GM12878 (cell line): ENCODE data around the gene SHC1. TPM values are rescaled to one million over a fixed set of nuclear protein-coding genes. Genes with fewer than 3 reads are reported as not detected.
A peak's percentile ranks its signal among the peaks of the same experiment; 100 is the strongest.

Source experiments
- ATAC-seq: fragments of 200-7000 bp; cut with Tn5 transposase; 3 replicates; pipeline ENCODE4 v1.9.1; 2020; ENCODE audit warnings: mild to moderate bottlenecking, moderate library complexity
- BruUV-seq: library from RNA; stranded (reverse); fragments of 400-500 nt; replicated peaks from 2 replicates; lab custom pipeline; 2021; lab: Mats Ljungman, UMichigan
- CTCF ChIA-PET: fragments of 300-600 bp; sonication (Branson Sonifier 250); formaldehyde crosslinking; extraction: SDS; loops from one replicate; lab custom pipeline; 2021; ENCODE audit warnings: inconsistent platforms; lab: Yijun Ruan, JAX
- POLR2A ChIA-PET: fragments of 350-600 bp; formaldehyde crosslinking; extraction: SDS; loops from one replicate; lab custom pipeline; 2021; ENCODE audit warnings: inconsistent platforms; lab: Charles Lee
- RAD21 ChIA-PET: fragments of 300-600 bp; sonication (Branson Sonifier 250); formaldehyde crosslinking; loops from one replicate; lab custom pipeline; 2023; ENCODE audit warnings: antibody characterized with exemption; ENCODE audit not compliant: unreplicated experiment; lab: Charles Lee
- SMC1A ChIA-PET: fragments of 300-600 bp; sonication (Branson Sonifier 250); formaldehyde crosslinking; loops from one replicate; lab custom pipeline; 2023; ENCODE audit not compliant: unreplicated experiment, uncharacterized antibody; lab: Charles Lee
- DNase-seq: peaks from one replicate; pipeline ENCODE4 v3.0.0-alpha.2; 2011; ENCODE audit warnings: low read depth, low spot score
- FAIRE-seq: peaks from 3 replicates; lab custom pipeline; 2011; peaks lifted over from hg19 to GRCh38; lab: Jason Lieb, UNC
- H2AFZ ChIP-seq: 2 replicates; pipeline ENCODE4 v1.6.0; 2011; ENCODE audit warnings: low read depth, low read length, control low read depth; ENCODE audit not compliant: control insufficient read depth
- H3K27ac ChIP-seq: 2 replicates; pipeline ENCODE4 v1.5.1; 2011; ENCODE audit warnings: control low read depth; ENCODE audit not compliant: control insufficient read depth, insufficient read depth
- H3K27me3 ChIP-seq, 2 experiments: replicated peaks in 1 of 2; 2 replicates each; pipeline versions ENCODE4 v1.6.0 to v1.6.1; 2011; ENCODE audit warnings: low read length in 1 of 2; ENCODE audit not compliant: control insufficient read depth in 2 of 2, insufficient read depth in 2 of 2
- H3K36me3 ChIP-seq, 2 experiments: 2 replicates each; pipeline ENCODE4 v1.5.1; 2011; ENCODE audit warnings: low read length in 1 of 2; ENCODE audit not compliant: control insufficient read depth in 2 of 2, insufficient read depth in 2 of 2
- H3K4me1 ChIP-seq: 2 replicates; pipeline ENCODE4 v1.6.1; 2011; ENCODE audit warnings: mild to moderate bottlenecking, low read length, moderate library complexity, mixed read lengths; ENCODE audit not compliant: control insufficient read depth, insufficient read depth
- H3K4me2 ChIP-seq: 2 replicates; pipeline ENCODE4 v1.6.0; 2011; ENCODE audit warnings: control low read depth; ENCODE audit not compliant: control insufficient read depth, insufficient read depth
- H3K4me3 ChIP-seq: fragments of 200-600 bp; sonication (generic); 2 replicates; pipeline ENCODE4 v1.5.1; 2016
- H3K79me2 ChIP-seq: 2 replicates; pipeline ENCODE4 v1.6.0; 2011; ENCODE audit warnings: low read length; ENCODE audit not compliant: control insufficient read depth, insufficient read depth
- H3K9ac ChIP-seq: 2 replicates; pipeline ENCODE4 v1.8.0; 2011; ENCODE audit warnings: low read length, control low read depth, mixed read lengths; ENCODE audit not compliant: control insufficient read depth, insufficient read depth
- H3K9me3 ChIP-seq: replicated peaks from 3 replicates; pipeline ENCODE4 v1.5.1; 2011; ENCODE audit warnings: mild to moderate bottlenecking, low read length; ENCODE audit not compliant: control insufficient read depth, insufficient read depth
- H4K20me1 ChIP-seq: 2 replicates; pipeline ENCODE4 v1.6.0; 2011; ENCODE audit not compliant: control insufficient read depth, insufficient read depth
- BRCA1 ChIP-seq: IDR thresholded peaks from 2 replicates; pipeline ENCODE4 v1.6.1; 2011; ENCODE audit warnings: low read depth, low read length, improper control_type of control experiment
- ESRRA ChIP-seq: IDR thresholded peaks from 2 replicates; pipeline ENCODE4 v1.6.1; 2012; ENCODE audit warnings: mild to moderate bottlenecking, low read length, improper control_type of control experiment
- ETV6 ChIP-seq, 2 experiments: fragments of 450-650 bp in 1 of 2; IDR thresholded peaks in 1 of 2; conservative IDR thresholded peaks in 1 of 2; 2 replicates each; pipeline ENCODE4 v1.6.1; 2014; ENCODE audit warnings: antibody characterized with exemption in 1 of 2, borderline replicate concordance in 1 of 2, low read depth in 1 of 2, mild to moderate bottlenecking in 1 of 2, moderate library complexity in 1 of 2
- FOXM1 ChIP-seq: IDR thresholded peaks from 2 replicates; pipeline ENCODE4 v1.6.1; 2012; ENCODE audit warnings: low read depth, mild to moderate bottlenecking, inconsistent platforms, low read length, moderate library complexity
- IKZF1 ChIP-seq: fragments of 450-650 bp; conservative IDR thresholded peaks from 2 replicates; pipeline ENCODE4 v1.6.1; 2017; ENCODE audit warnings: antibody characterized with exemption, mild to moderate bottlenecking
- IRF5 ChIP-seq: fragments of 450-650 bp; IDR thresholded peaks from 2 replicates; pipeline ENCODE4 v1.6.1; 2017; ENCODE audit warnings: borderline replicate concordance
- MLLT1 ChIP-seq: fragments of 450-650 bp; IDR thresholded peaks from 2 replicates; pipeline ENCODE4 v1.6.1; 2016; ENCODE audit warnings: mild to moderate bottlenecking
- NFYA ChIP-seq: IDR thresholded peaks from 2 replicates; pipeline ENCODE4 v1.6.1; 2011; ENCODE audit warnings: low read depth, mild to moderate bottlenecking, low read length, improper control_type of control experiment, borderline replicate concordance
- NR2F1 ChIP-seq: fragments of 450-650 bp; conservative IDR thresholded peaks from 2 replicates; pipeline ENCODE4 v1.6.1; 2017; ENCODE audit warnings: mild to moderate bottlenecking
- NRF1 ChIP-seq: conservative IDR thresholded peaks from 2 replicates; pipeline ENCODE4 v1.6.1; 2011; ENCODE audit warnings: mild to moderate bottlenecking, low read depth, low read length, improper control_type of control experiment
- POLR2AphosphoS2 ChIP-seq: IDR thresholded peaks from 2 replicates; pipeline ENCODE4 v1.6.1; 2011; ENCODE audit warnings: low read depth, mild to moderate bottlenecking, low read length, improper control_type of control experiment, moderate library complexity
- RCOR1 ChIP-seq: conservative IDR thresholded peaks from 2 replicates; pipeline ENCODE4 v1.6.1; 2012; ENCODE audit warnings: low read depth, low read length, improper control_type of control experiment
- SIX5 ChIP-seq: IDR thresholded peaks from 2 replicates; pipeline ENCODE4 v1.6.1; 2011; ENCODE audit warnings: mild to moderate bottlenecking, low read depth, low read length, moderate library complexity; ENCODE audit not compliant: severe bottlenecking
- TCF12 ChIP-seq: IDR thresholded peaks from 2 replicates; pipeline ENCODE4 v1.6.1; 2011; ENCODE audit warnings: low read depth, mild to moderate bottlenecking, low read length
- TCF7 ChIP-seq: IDR thresholded peaks from 2 replicates; pipeline ENCODE4 v1.6.1; 2014; ENCODE audit warnings: antibody characterized with exemption, borderline replicate concordance
- YY1 ChIP-seq: IDR thresholded peaks from 2 replicates; pipeline ENCODE4 v1.6.1; 2011; ENCODE audit warnings: low read depth, mild to moderate bottlenecking, low read length
- ZNF384 ChIP-seq: IDR thresholded peaks from 2 replicates; pipeline ENCODE4 v1.6.1; 2012; ENCODE audit warnings: low read depth, mild to moderate bottlenecking, low read length, improper control_type of control experiment, borderline replicate concordance
- WGBS: methylation state at CpG from one replicate; pipeline ENCODE4 v1.1.6; 2016; ENCODE audit warnings: low lambda C conversion rate; ENCODE audit not compliant: insufficient replicate concordance, insufficient coverage; ENCODE audit errors: missing lambda C conversion rate; 5-methylcytosine and 5-hydroxymethylcytosine counted together
- in situ Hi-C: fragments of 300-500 bp; cut with MboI; formaldehyde crosslinking; loops from 9 replicates; pipeline ENCODE4 v1.14.3; 2018; ENCODE audit warnings: mixed read lengths
- intact Hi-C: fragments of 100-400 bp; cut with micrococcal nuclease; formaldehyde crosslinking; loops from one replicate; pipeline ENCODE4 v1.14.2; 2022; ENCODE audit not compliant: unreplicated experiment
- polyA plus RNA-seq, 11 experiments: library from polyadenylated mRNA; depleted of rRNA in 4 of 11; unstranded in 6 of 11; stranded (reverse) in 5 of 11; fragments of >200 nt; fragmentation: Nextera tagmentation in 4 of 11; fragmentation: Illumina TruSeq in 1 of 11; extraction: Ambion mirVana in 4 of 11; extraction: Trizol in 1 of 11; gene quantifications; 1 replicate in 1 of 11; 2 replicates in 10 of 11; pipeline versions ENCODE4 v1.2.1 to v1.2.3, GENCODE V29; 2011 to 2016; ENCODE audit warnings: inconsistent platforms in 2 of 11, missing spikeins in 2 of 11, low read depth in 1 of 11
- total RNA-seq, 4 experiments: library from RNA; depleted of rRNA in 3 of 4; stranded (reverse); fragments of >200 nt in 3 of 4; fragmentation: Illumina TruSeq in 1 of 4; extraction: Trizol in 1 of 4; gene quantifications; 2 replicates each; pipeline versions ENCODE4 v1.2.1 to v1.2.3, GENCODE V29; 2013 to 2021
- TF ChIP-seq, protein P1 (sequence below): fragments of 450-650 bp; IDR thresholded peaks from 2 replicates; pipeline ENCODE4 v1.6.1; 2016; ENCODE audit warnings: mild to moderate bottlenecking
- TF ChIP-seq, protein P2 (sequence below): fragments of 150-350 bp; IDR thresholded peaks from 2 replicates; pipeline ENCODE4 v1.6.1; 2014; ENCODE audit warnings: mild to moderate bottlenecking, low read depth, low read length

Gene SHC1
- total and polyA plus RNA-seq, 10 of the 15 experiments (the other 5 are each of a cell fraction or from before 2014, with no cell fraction given) = 2.6 to 49.3 (median 25.2) TPM

GRCh38 chr1:155006601-155007101, 36.1 kb upstream of the SHC1 start:
- FAIRE-seq = peak; percentile 38
- Histone ChIP-seq H3K4me2 (peak overlapping the region; percentile 32), H3K79me2 (peaks cover 61% of the 10 kb centered on the region), H3K9ac (peak overlapping the region; percentile 48; the same call in 1 of the 2 replicates), H3K4me3 (0 out of 2 replicates have a peak overlapping the region, but pooled peaks have one; percentile 15), H3K27me3 (no peaks in the 10 kb centered on the region), H4K20me1 (0 out of 2 replicates have a peak, but pooled peaks cover 3% of the 10 kb centered on the region), H3K4me1 (peaks cover 56% of the 10 kb centered on the region), H3K27ac (peak overlapping the region; percentile 67), H3K9me3 (no peaks in the 10 kb centered on the region), H2AFZ (no peak overlapping the region; the same call in 1 of the 2 replicates), H3K36me3 (peaks cover 0 to 5% of the 10 kb centered on the region in 2 experiments; a peak in 2 of 4 replicates)
- ChIA-PET CTCF (interaction anchor here (0.7 to 3.6 kb wide), 3 partner anchors 10 to 66 kb away, joined by 3 to 27 read pairs (median 3); no protein-coding TSS in a partner anchor), RAD21 (interaction anchor here (0.7 to 1.5 kb wide), 2 partner anchors 24 to 38 kb away, joined by 3 read pairs; partner anchors contain the start of gene FLAD1), POLR2A (interaction anchor here (1.0 to 1.7 kb wide), 5 partner anchors 10 to 70 kb away, joined by 3 to 5 read pairs (median 4); partner anchors contain the start of genes PMVK and SHC1), SMC1A (interaction anchor here (1.1 to 1.3 kb wide), 2 partner anchors 11 to 35 kb away, joined by 3 read pairs; no protein-coding TSS in a partner anchor)
- no TSS peak for BruUV-seq
- DNase-seq = no peak
- ATAC-seq = peak; percentile 31
- intact Hi-C loops = no loop called here
- in situ Hi-C loops = no loop called here
- 0% methylated on average over 2 of the region's 2 CpGs for WGBS
- TF ChIP-seq SIX5 (peak; percentile 99), YY1 (peak; percentile 71), FOXM1 (no peak), POLR2AphosphoS2 (no peak), TCF12 (no peak), RCOR1 (no peak), ESRRA (no peak), TCF7 (no peak), NRF1 (no peak), BRCA1 (no peak), ZNF384 (no peak), NFYA (no peak), MLLT1 (peak; percentile 42; the same call in 1 of the 2 replicates), ETV6 (conservative IDR thresholded peaks at IDR 0.05 in 1 of 2, IDR thresholded peaks at IDR 0.05 in 1 of 2; ENCODE audit: borderline replicate concordance in 1 of 2, low read depth in 1 of 2) (peak in 1 of 2 experiments; percentile 80; a peak in 2 of 4 replicates), NR2F1 (no peak), IRF5 (no peak), IKZF1 (peak; percentile 87)
- TF ChIP-seq, protein P1, sequence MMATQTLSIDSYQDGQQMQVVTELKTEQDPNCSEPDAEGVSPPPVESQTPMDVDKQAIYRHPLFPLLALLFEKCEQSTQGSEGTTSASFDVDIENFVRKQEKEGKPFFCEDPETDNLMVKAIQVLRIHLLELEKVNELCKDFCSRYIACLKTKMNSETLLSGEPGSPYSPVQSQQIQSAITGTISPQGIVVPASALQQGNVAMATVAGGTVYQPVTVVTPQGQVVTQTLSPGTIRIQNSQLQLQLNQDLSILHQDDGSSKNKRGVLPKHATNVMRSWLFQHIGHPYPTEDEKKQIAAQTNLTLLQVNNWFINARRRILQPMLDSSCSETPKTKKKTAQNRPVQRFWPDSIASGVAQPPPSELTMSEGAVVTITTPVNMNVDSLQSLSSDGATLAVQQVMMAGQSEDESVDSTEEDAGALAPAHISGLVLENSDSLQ = no peak
- TF ChIP-seq, protein P2, sequence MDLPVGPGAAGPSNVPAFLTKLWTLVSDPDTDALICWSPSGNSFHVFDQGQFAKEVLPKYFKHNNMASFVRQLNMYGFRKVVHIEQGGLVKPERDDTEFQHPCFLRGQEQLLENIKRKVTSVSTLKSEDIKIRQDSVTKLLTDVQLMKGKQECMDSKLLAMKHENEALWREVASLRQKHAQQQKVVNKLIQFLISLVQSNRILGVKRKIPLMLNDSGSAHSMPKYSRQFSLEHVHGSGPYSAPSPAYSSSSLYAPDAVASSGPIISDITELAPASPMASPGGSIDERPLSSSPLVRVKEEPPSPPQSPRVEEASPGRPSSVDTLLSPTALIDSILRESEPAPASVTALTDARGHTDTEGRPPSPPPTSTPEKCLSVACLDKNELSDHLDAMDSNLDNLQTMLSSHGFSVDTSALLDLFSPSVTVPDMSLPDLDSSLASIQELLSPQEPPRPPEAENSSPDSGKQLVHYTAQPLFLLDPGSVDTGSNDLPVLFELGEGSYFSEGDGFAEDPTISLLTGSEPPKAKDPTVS = no peak
